HG02588 (cell line): ENCODE measurements around the gene SRP68.

Experiments used
- ATAC-seq: cut with Tn5 transposase; IDR thresholded peaks from one replicate; pipeline ENCODE4 v1.9.1; 2021; ENCODE audit warnings: mild to moderate bottlenecking, moderate library complexity; ENCODE audit not compliant: unreplicated experiment

The SRP68 gene

DNA sequence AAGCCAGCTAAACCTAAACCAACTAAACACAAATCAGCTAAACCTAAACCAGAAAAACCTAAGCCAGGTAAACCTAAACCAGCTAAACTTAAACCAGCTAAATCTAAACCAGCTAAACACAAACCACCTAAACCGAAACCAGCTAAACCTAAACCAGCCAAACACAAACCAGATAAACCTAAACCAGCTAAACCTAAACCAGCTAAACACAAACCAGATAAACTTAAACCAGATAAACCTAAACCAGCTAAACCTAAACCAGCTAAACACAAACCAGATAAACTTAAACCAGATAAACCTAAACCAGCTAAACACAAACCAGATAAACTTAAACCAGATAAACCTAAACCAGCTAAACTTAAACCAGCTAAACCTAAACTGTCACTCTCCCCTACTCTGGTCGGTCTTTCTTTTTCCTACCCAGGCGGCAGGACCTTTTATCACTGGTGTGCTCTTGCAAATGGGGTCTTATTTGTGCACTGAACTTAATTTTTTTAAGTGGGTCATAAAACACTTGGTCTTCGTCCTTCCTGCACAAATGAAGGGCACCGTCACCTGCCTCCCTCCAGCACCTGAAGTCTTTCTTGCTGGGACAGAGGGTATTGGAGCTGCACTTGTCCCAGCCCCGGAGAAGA lies 52.4 kb downstream of the SRP68 start:
- ATAC-seq: no peak

DNA sequence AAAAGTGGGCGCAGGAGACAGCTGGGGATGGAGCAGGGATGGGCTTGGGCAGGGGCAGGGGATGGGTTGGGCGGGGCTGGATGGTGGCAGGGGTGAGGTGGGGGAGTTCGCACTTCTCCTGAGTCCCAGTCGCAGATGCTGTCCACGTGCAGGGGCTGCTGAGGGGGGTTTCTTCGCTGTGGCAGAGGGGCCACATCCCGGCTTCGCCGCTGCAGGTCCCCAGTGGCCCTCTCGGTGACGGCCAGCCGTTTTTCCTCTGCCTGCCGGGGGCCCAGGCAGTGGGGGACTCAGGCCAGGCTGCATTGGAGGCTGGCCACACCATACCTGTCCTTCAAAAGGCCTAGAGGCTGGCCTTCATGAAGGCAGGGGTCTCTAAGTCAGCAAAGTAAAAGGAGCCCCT lies 53.5 kb downstream of the SRP68 start:
- ATAC-seq: no peak

DNA sequence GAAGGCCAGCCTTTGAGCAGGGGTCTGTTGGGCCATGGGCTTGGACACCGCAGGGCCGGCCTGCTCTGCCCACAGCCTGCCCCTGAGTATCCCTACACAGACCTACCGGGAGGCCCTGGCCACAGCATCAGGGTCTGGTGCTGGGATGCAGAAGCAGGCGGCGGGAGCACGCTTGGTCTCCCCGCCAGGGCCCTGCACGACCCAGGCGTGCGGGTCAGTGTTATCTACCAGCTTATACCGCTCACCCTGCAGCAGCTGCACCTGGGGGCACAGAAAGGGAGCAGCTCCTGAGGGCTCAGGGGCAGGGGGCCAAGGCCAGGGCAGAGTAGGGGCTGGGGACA lies 54.0 kb downstream of the SRP68 start:
- no peak for ATAC-seq

DNA sequence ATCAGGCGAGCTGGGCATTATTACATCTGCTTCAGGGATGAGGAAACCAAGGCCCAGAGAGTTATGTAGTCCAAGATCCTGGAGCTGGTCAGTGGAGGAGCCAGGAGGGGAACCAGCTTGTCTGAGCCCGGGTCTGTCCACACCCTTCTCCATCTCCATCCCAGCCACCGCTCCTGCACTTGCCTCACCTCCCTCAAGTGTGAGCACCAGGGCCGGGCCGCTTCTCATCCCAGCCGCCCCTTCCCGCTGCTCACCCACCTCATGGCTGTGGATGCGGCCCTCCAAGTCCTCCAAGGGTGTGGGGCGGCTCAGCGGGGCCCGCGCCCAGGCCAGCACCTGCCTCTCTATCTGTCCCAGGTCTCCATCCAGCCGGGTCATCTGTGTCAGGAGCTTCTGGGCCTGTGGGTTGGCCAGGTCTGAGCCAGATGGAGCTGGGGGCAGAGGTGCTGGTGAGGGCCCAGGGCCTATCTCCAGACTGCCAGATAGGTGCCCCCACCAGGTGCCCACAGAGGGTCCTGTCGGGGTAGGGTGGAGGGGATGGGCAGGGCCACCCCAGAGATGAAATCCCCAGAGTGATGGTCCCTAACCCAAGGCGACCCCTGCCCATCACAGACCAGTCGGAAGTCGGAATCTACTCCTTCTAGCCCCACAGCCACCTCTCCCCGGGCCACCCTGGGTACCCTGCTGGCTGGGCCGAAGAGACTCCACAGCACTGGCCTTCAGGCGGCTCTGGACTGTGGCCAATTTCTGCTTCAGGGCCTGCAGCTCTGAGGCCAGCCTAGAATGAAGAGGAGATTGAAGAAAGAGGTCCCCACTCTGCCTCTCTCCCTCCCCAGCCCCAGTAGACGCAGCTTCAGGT lies 54.6 kb downstream of the SRP68 start:
- ATAC-seq: no peak

DNA sequence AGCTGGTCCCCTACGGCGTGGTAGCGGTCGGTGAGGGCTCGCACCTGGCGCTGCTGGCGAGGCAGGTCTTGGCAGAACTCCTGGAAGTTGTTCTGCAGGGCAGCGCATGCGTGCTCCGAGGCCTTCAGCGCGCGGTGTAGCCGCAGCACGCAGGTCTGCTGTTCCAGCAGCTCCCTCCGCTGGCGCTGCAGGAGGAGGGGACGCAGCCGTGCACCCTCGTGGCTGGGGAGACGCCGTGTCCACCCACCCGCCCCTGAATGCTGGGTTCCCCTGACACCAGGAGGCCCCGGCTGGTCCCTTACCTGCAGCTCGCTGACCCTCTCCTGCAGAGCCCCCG lies 57.4 kb downstream of the SRP68 start:
- ATAC-seq: no peak

DNA sequence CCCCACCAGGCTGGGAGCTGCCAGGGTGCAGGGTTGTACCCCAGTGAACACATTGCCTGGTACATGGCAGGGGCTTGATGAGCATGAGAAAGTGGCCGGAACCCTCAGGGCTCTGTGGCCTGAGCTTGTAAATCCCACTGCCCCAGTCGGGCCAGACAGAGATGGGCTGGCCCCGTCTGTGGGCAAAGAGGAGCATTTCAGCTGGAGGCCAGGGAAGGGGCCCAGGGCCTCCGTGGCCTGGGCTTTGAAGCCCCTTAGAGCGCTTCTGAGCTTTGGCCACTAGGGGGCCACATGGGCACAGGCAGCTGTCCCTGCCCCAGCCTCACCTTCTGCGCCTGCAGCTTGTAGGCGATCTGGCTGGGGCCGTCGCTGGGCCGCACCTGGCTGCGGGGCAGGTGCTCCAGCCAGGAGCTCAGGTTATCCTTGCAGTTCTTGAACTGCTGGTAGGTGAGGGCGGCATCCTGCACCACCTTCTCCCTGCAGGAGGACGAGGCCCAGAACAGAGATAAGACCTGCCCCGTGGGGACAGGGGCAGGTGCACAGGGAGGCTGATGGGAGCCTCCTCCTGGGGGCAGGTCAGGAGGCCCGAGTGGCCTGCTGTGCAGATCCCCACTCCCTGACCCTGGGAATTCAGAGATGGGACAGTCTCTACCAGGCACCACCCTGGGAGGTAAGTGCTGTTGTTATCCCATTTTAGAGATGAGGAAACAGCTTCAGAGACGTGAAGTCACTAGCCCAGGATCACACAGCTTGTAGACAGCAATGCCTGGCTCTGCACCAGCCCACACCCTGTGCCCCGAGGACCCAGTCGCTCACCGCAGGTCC lies 58.0 kb downstream of the SRP68 start:
- ATAC-seq: no peak

DNA sequence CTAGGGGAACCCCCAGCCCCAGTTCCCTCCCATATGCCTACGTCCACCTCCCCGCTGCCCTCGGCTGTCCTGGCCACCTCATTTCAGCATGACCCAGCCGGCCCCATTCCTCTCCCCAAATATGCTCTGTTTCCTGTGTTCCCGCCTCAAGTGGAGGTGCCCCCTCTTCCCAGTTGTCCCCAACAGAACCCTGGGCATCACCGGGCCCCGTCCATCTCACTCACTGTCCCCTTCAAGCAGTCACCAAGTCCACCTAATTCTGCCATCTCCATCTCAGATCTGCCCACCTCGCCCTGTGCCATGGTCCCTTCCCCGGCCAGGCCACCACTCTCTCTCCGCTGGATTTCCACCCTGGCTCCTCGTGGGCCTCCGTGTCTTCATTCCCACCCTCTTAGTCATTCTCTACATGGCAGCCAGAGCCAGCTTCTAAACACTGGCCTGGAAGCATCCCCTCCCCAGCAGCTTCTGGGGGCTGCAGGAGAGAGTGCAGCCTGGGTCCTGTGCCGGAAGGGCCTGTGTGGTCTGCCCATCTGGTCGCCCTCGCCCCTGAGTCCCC lies 58.9 kb downstream of the SRP68 start:
- no peak for ATAC-seq

DNA sequence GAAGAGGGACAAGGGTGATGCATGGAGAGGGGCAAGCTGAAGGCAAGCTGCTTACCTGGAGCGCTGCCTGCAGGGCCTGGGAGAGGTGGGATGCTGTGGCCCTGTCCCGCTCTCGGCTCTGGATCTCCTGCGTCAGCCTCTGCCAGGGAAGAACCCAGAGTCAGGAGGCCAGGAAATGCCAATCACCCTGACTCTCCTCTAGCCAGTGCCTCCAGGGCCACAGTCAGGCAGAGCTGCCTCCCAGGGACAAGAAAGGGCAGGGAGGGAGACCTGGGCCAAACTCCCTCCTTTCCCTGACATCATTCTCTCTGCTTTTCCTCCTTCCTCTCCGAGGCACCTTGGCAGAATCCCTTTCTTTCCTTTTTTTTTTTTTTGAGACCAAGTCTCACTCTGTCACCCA lies 60.4 kb downstream of the SRP68 start:
- ATAC-seq: no peak

DNA sequence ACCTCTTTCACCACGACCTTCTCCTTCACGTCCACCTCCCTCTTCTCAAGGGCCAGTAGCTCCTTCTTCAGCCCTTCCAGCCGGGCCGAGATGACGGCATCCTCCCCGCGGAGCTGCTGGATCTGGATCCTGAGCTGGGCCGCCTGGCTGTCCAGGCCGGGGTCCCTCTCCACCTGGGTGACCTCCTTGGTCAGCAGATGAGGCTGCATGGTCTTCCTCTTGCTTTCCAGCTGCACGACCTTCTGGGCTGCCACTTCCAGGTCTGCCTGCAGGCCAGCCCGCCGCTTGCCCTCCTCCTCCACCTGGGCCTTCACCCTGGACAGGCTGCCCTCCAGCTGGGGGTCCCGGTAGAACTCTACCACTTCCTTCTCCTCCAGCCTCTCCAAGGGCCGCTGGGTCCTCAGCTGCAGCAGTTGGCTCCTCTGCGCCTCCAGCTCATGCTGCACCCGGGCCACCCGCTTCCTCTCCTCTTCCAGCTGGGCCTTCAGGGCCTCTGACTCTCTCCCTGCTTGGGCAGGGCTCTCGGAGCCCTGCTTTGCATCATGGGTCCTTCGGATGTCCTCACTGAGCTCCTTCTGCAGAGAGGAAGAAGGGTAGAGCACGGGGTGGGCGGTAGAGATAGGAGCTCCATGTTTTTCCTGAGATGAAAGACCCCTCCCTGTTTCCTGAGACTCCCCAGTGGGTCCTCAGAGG lies 62.2 kb downstream of the SRP68 start:
- no peak for ATAC-seq

DNA sequence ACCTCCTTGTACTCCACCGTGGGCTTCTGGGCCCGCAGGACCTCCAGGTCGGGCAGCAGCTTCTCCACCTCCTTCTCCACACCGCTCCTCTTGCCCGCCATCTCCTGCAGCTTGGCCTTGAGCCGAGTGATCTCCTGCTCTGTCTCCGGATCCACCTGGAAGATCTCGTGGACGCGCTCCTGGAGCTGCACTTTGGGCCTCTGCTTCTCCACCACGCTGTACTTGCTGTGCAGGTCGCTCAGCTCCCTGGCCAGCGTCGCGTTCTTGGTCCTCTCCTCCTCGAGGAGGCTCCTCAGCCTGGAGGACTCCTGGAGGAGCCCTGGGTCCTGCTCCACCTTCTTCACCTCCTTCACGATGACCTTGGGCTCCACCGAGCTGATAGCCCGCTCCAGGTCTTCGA lies 62.9 kb downstream of the SRP68 start:
- ATAC-seq: no peak

DNA sequence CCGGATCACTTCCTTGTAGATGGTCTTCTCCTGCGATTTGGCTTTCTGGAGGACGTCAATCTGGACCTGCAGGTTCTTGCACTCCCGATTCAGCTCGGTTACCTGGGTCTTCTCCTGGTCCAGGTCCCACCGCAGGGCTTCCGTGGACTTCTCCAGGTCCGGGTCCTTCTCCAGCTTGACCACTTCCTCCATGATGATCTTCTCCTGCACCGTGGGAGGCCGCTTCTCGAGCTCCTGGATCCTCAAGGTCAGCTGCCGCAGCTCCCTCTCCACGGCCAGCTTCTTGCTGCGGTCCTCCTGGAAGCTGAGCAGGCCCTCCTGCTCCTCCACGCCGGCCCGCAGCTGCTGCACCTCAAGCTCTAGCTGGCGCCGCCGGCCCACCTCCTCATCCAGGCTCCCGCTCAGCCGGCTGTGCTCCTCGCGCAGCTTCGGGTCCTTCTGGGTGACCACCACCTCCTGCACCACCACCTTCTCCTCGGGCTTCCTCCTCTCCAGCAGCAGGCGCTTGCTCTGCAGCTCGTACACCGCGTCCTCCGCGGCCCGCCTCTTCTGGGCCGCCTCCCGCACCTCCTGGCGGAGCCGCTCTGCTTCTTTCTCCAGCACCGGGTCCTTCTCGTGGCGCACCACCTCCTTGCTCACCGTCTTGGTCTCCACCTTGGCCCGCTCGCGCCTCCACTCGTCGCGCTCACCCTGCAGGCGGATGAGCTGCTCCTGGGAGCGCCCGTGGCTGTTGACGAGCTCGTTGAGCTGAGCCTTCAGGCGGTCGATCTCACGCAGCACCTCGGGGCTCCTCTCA lies 63.5 kb downstream of the SRP68 start:
- no peak for ATAC-seq

DNA sequence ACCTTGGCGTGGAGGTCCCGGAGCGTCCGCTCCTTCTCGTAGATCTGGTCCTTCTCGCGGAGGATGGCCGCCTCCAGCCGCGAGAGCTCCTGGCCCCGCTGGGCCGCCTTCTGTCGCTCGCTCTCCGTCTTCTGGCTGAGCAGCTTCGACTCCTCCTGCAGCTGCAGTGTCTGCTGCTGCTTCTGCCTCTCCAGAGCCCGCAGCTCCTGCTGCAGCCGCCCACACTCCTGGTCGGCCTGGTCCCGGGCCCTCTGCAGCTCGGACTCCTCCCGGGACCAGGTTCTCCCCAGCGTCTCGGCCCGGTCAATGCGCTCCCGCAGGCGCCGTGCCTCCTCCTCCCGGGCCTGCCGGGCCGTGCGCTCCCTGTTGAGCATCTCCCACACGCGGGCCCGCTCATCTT lies 64.1 kb downstream of the SRP68 start:
- ATAC-seq: no peak

DNA sequence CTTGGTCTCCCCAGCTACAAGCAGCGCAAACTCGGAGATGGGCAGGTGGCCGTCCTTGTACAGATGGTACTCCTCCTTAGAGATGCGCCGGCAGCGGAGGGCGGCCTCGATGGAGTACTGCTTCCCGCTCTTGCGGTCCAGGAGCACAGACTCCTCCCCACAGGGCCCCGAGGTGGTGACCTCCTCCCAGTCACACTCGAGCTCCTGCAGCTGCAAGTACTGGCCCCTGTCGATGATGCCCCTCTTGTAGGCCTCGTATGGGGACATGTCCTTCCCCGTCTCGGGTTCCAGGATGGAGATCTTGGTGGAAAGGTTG lies 64.5 kb downstream of the SRP68 start:
- ATAC-seq: no peak

DNA sequence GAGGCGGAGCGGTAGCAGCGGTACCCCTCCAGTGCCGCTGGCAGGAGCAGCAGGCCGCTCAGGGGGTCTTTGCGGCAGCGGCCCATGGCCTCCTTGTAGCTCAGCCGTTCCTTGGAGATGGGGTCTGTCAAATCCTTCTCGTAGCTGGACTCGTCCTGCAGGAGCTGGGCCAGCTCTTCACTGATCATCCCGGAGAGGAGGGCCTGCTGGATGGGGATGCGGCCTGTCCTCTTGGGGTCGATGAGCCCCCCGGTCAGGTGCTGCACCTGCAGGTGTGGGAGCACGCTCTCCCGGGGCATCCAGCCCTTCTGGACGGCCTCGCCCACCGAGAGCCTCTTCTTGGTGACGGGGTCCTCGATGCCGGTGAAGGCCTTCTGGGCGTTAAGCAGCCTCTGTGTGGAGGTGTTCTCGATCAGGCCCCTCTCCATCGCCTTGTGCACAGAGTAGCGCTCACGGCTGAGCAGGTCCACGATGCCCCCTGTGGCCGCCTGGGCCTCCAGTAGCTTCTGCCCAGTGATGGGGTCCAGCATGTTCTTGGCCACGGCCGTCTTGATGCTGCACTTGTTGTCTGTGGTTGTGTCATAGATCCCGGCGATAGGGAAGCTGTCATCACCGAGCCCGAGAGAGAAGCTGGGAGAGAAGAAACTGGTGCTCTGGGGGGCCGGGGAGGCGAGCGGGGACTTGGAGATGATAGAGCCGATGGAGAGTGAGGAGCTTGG lies 65.0 kb downstream of the SRP68 start:
- no peak for ATAC-seq

DNA sequence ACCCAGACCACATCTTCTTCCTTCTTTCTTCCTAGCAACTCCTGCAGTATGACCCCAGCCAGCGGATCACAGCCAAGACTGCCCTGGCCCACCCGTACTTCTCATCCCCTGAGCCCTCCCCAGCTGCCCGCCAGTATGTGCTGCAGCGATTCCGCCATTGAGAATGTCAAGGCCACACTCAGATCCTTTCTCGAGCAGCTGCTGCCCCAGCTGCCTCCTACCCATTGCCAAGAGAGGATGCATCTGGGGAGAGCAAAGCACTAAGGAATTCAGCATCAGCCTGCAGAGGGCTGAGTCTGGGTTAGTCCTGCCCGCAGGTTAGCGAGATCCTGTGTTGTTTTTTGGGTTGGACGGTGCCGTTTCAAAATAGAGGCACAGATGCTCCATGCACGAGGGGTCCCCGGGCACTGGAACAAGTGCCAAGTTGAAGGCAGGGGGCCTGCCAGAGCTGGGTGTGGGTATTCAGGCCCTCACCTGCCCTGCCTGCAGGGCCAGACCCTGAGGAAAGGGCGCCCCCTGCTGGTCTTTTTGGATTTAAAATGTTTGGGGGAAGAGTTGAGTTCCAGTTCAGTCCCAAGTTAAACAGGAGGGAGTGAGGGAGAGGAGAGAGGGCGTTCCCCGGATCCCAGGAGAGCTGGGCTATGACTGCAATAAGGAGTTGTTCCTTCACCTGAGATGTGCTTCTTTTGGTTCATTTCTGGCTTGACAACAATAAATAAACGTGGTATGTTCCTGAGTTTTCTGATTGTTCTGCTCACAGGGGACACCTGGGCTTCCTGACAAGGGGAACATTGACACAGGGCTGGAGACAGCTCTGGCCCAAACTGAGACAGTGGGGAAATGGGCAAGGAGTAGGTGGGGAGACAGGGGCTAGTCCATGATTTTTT lies 66.8 kb downstream of the SRP68 start:
- ATAC-seq: no peak

DNA sequence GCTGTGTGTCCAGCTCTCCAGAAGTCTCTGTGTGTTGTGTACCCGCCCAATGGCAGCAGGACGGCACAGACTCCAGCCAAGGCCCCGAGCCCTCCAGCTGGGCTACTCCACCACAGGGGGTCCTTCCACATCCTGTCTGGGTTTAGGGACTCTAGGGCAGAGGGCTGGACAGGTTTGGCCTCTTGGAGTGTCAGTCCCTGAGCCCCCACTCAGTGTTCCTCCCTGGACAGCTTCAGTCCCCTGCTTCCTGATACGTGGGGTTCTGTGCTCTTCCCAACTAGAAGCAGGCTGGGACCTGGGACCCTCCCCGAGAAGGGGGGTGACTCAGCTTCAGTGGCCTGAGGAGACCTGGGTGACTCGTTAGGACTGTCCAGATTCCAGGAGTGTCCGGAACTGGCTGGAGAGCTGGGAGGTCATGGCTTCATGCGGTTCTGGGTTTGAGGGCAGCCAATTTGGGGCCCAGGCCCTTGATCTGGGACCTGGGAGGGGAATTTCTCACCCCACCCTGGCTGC lies 67.5 kb downstream of the SRP68 start:
- ATAC-seq: no peak

DNA sequence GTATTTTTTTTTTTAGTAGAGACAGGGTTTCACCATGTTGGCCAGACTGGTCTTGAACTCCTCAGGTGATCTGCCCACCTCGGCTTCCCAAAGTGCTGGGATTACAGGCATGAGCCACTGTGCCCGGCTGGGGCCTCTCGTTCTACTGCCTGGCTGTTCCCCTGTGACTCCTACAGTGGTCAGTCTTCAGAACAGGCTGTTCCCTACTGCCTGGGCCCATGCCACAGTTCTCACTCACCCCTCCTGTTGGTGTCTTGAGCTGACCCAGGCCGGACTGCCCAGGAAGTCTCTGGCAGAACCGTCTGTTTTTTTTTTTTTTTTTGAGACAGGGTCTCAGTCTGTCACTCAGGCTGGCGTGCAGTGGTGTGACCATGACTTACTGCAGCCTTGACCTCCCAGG lies 68.4 kb downstream of the SRP68 start:
- no peak for ATAC-seq

DNA sequence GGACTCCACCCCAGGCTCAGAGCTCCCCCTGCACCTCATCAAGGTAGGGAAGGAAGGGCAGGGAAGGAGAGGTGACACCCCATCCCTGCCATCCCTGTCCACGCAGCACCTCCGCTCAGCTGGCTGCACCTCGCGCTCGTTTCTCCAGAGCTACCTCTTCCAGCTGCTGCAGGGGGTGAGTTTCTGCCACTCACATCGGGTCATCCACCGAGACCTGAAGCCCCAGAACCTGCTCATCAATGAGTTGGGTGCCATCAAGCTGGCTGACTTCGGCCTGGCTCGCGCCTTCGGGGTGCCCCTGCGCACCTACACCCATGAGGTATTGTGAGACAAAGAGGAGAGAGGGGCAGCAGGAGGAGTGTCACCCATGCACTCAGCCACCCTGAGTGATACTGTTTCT lies 70.2 kb downstream of the SRP68 start:
- ATAC-seq: no peak
